ENCODE results near the gene AIFM1.

AIFM1 gene

DNA sequence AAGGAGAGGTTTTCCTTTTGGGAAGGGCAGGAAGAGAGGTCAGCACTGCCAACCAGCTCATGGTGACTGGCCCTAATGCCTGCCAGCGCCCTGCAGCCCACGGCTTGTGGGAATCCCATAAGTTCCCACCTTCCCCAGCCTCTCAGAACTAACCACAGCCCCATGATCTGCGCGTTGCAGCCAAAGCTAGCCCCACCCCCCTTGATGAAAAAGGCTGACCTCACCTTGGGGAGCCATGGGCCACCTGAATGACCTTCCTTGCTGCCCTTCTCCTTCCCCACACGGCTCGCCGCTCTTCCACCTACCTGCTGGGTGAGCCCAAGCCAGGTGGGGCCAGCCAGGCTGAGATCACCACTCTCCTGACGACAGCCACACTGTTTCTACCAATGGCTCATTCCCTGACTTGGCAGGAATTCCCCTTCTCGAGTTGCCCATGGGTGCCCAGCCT, 51.5 kb downstream of the AIFM1 start:
- no peak for DNase-seq (ENCODE audit: low spot score)
- H3K4me3 ChIP-seq = no peak overlapping the region
- TF ChIP-seq, protein P1, sequence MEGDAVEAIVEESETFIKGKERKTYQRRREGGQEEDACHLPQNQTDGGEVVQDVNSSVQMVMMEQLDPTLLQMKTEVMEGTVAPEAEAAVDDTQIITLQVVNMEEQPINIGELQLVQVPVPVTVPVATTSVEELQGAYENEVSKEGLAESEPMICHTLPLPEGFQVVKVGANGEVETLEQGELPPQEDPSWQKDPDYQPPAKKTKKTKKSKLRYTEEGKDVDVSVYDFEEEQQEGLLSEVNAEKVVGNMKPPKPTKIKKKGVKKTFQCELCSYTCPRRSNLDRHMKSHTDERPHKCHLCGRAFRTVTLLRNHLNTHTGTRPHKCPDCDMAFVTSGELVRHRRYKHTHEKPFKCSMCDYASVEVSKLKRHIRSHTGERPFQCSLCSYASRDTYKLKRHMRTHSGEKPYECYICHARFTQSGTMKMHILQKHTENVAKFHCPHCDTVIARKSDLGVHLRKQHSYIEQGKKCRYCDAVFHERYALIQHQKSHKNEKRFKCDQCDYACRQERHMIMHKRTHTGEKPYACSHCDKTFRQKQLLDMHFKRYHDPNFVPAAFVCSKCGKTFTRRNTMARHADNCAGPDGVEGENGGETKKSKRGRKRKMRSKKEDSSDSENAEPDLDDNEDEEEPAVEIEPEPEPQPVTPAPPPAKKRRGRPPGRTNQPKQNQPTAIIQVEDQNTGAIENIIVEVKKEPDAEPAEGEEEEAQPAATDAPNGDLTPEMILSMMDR (IDR thresholded peaks at IDR 0.05) = no peak
- H3K27ac ChIP-seq = no peak overlapping the region

DNA sequence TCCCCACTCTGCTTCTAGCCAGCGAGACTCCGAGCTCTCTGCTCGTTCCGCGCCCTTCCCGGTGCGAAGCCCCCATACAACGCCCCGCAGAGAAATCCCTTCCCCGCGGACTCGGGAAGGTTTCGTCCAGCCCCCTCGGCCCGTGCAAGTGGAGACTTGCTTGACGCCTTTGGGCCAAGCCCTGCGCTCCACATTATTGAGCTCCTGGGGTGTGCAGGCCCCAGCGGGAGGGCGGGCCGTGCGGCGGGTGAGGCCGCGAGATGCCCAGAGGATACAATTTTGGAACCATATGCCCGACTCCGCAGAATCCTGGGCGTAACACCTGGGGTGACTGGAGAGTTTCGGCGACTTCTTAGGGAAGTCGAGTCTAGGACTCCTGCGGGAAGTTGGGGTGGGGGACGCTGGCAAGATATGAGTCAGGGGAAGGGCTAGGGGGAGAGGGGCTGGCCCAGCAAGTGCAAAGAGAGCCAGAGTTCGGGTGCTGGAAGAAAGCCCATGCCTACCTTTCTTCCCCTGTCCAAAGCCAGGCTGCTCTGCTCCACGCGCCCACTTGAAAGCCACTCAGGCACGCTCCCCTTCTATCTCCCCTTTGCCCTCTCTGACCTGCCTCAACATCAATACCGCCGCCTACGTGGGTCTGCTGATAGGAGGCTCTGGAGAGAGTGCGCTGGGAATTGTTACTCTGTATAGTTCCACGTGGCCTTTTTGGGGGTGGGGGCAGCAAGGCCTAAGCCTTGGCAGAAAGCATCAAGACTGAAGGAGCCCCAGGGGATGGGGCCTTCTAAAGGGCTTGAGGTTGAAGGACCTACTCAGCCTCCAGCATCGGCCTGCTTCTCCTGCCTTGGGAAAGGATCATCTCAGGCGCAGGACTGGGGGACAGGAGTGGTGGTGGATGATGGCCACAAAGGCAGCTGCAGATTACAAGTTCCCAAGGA, 54.2 kb downstream of the AIFM1 start:
- Histone ChIP-seq H3K4me3 (peak overlapping the region; percentile 86), H3K27ac (peak overlapping the region in 1 of 2 donors; percentile 94)
- DNase-seq (ENCODE audit: low spot score) = no peak
- TF ChIP-seq, protein P1 (IDR thresholded peaks at IDR 0.05) = no peak

DNA sequence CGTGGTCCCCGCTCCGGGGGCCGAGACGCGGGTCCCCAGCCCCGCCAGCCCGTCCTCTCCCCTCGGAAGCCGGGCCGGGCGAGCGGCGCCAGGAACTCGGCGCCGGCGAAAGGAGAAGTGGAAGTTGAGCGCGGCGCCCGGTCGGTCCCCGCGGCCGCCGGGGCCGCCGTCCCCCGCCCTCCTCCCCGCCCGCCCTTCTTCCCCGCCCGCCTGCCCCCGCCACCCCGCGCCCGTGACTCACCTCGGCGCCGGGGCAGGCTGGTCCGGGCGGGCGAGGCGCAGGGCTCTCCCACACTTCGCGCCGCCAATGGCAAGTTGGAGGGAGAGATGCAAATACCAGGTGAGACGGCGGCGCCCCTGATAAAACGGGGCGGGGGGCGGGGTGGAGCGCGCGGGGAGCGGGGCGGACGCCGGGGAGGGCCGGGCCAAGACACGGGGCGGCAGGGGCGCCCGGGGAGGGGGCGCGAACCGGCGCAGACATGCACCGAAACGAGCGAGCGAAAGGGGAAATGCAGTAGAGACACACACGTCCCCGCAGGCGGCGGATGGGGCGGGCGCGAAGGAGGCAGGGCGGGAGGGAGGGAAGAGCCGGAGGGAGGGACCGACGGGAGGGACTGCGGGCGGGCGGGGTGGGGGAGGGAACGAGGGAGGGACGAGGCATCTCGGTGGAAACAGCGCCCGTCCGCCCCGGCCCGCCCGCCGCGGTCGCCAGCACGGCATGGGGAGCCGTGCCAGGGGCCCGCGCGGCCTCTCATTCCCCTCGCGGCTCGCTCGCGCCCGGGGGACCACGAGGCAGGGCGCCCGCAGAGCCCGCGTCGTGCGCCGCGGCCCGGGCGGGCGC, 55.0 kb downstream of the AIFM1 start, which contains the start of gene ELF4:
Gene ELF4, minus strand, starts transcription at position 119 of the 841 bp plus-strand sequence. CDS start 29,167 bp downstream, outside the sequence.
- peak within 1 kb of the TSS; percentile 86 for H3K4me3 ChIP-seq
- H3K27ac ChIP-seq = peak within 1 kb of the TSS; percentile 92 to 94
- DNase-seq (ENCODE audit: low spot score) = no peak
- TF ChIP-seq, protein P1 (IDR thresholded peaks at IDR 0.05) = no peak

DNA sequence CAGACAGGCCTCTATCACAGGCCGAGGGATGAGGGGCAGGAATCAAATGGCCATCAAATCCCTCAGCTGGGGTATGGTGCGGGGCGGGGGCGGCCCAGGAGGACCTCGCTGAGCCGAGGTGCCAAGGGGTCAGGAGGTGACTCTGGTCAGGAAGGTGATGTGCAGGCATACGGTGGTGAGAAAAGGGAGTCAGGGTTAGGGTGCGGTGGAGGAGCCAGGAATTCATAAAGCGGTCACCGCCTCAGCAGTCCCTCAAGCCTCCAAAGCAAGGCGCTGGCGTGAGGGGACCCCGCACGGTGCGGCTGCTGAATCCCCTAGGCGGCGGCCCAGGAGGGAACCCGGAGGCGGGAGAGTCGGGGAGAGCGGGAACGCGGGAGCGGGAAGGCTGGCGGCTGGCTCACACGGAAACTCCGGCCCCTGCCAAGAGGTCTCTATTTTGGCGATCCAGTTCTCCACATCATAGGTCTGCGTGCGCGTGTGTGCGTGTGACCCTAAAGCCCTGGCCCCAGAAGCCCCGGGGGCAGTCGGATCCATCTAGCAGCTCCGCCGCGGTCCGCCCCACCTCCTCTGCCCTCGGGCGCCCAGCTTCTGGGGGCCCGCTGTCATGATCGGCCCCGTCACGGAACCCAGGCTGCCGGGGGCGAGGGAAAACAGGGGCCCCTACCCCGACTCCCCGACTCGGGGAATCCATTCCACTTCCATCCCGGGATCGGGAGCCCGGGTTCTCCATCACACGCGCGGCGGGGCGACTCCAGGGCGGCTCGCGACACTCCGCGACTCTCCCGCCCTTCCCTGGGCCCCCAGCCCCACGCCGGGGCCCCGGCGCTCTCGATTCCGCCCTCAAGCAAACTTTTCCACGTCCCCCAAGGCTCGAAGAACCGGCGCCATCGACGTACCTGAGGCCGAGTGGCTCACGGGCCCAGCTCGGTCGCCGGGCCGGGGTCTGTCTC, 55.9 kb downstream of the AIFM1 start:
- peak overlapping the region; percentile 92 to 94 for H3K27ac ChIP-seq
- TF ChIP-seq, protein P1 (IDR thresholded peaks at IDR 0.05) = no peak
- no peak for DNase-seq (ENCODE audit: low spot score)
- peak overlapping the region; percentile 86 for H3K4me3 ChIP-seq

DNA sequence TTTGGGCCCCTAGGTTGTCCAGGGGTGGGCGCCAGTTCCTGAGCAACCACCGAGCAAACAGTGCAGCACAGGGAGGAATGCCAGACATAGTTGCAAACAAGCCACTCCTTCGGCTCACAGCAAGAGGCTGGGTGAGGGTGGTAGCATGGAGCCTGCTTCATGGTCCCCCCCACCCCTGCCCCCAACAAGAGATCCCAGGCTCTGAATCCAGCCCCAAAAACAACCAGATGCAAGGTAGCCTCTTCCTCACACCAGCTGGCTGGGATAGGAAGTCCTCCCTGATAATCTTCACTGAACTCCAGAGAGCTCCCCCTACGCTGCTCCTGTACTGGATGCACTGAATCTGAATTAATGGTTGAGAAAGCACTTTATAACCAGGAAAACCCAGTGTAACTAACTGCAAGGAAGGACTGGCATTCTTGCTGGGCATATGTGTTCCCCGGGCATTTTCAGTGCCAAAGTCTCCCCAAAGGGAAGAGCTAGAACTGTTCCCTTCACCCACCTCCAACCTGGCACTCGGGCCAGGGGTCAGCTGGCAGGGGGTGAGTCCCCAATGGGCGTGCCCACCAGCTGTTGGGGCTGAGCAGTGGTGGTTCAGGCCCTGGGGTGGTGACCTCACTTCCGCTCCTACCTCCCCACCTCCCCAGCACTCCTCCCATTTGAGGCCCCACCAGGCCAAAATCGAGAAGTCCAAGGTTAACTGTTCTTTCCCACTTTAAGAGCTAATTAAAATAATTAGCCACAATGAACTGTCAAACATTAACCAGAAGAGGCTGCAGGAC, 56.8 kb downstream of the AIFM1 start:
- TF ChIP-seq, protein P1 (IDR thresholded peaks at IDR 0.05) = no peak
- peak overlapping the region; percentile 92 to 94 for H3K27ac ChIP-seq
- peak overlapping the region; percentile 86 for H3K4me3 ChIP-seq
- no peak for DNase-seq (ENCODE audit: low spot score)

Measured in coronary artery (tissue), 2 donors.